DND-41 (cell line): Measurements from ENCODE around the gene PSG4.
"Not testable (repeated sequence)": the region's sequence is repeated elsewhere in the genome, so short reads cannot be mapped to it uniquely, and the experiment has no call there.

ENCODE experiments used
- ATAC-seq: fragments of 200-7000 bp; cut with Tn5 transposase; 3 replicates; pipeline ENCODE4 v1.9.1; 2021; ENCODE audit warnings: low read depth; ENCODE audit not compliant: insufficient read depth
- DNase-seq: peaks from one replicate; pipeline ENCODE4 v3.0.0-alpha.2; 2020
- H2AFZ ChIP-seq: 2 replicates; pipeline ENCODE4 v1.6.0; 2012; ENCODE audit warnings: low read depth, low read length
- H3K27ac ChIP-seq: 2 replicates; pipeline ENCODE4 v1.5.1; 2012; ENCODE audit warnings: low read length, inconsistent platforms
- H3K27me3 ChIP-seq: fragments of 200-600 bp; sonication (generic); 2 replicates; pipeline ENCODE4 v1.6.0; 2012; ENCODE audit warnings: low read length, mild to moderate bottlenecking, inconsistent platforms; ENCODE audit not compliant: insufficient read depth, poor library complexity
- H3K36me3 ChIP-seq: 2 replicates; pipeline ENCODE4 v1.5.1; 2012; ENCODE audit warnings: low read length, inconsistent platforms; ENCODE audit not compliant: insufficient read depth
- H3K4me1 ChIP-seq: 2 replicates; pipeline ENCODE4 v1.5.1; 2012; ENCODE audit warnings: mild to moderate bottlenecking, low read length; ENCODE audit not compliant: insufficient read depth
- H3K4me2 ChIP-seq: 2 replicates; pipeline ENCODE4 v1.6.0; 2012; ENCODE audit warnings: mild to moderate bottlenecking, moderate library complexity, low read length, inconsistent platforms; ENCODE audit not compliant: insufficient read depth
- H3K4me3 ChIP-seq, 2 experiments: fragments of 200-600 bp in 1 of 2; shearing (Covaris generic) in 1 of 2; 2 replicates each; pipeline ENCODE4 v1.5.1; 2012 to 2016; ENCODE audit warnings: inconsistent platforms in 2 of 2, low read length in 2 of 2, mild to moderate bottlenecking in 2 of 2, low read depth in 1 of 2, moderate library complexity in 1 of 2
- H3K79me2 ChIP-seq: 2 replicates; pipeline ENCODE4 v1.6.0; 2012; ENCODE audit warnings: low read length, inconsistent platforms; ENCODE audit not compliant: insufficient read depth
- H3K9ac ChIP-seq: 2 replicates; pipeline ENCODE4 v1.6.0; 2012; ENCODE audit warnings: low read depth, mild to moderate bottlenecking, inconsistent platforms, low read length, moderate library complexity
- H3K9me3 ChIP-seq: 2 replicates; pipeline ENCODE4 v1.5.1; 2012; ENCODE audit warnings: low read length, moderate library complexity, mild to moderate bottlenecking, inconsistent platforms; ENCODE audit not compliant: insufficient read depth, severe bottlenecking
- H4K20me1 ChIP-seq: 2 replicates; pipeline ENCODE4 v1.6.0; 2012; ENCODE audit warnings: low read length; ENCODE audit not compliant: insufficient read depth

PSG4 gene

GRCh38 chr19:43205471-43206105 is at the start of gene PSG4:
Gene PSG4 (minus strand): TSS chr19:43205638. CDS start chr19:43205536, 102 bp downstream.
- H3K36me3 ChIP-seq, H3K9ac ChIP-seq, H2AFZ ChIP-seq, H4K20me1 ChIP-seq, H3K27me3 ChIP-seq, H3K9me3 ChIP-seq, H3K27ac ChIP-seq, ATAC-seq, DNase-seq, H3K4me2 ChIP-seq, H3K4me1 ChIP-seq, H3K79me2 ChIP-seq, H3K4me3 ChIP-seq: not testable (repeated sequence)

GRCh38 chr19:43251428-43251827 is 46.0 kb upstream of the PSG4 start:
- H3K79me2 ChIP-seq, H3K4me2 ChIP-seq, H2AFZ ChIP-seq, ATAC-seq, H3K36me3 ChIP-seq, H3K9ac ChIP-seq, H4K20me1 ChIP-seq, H3K4me3 ChIP-seq, H3K4me1 ChIP-seq, H3K27ac ChIP-seq, H3K9me3 ChIP-seq, DNase-seq, H3K27me3 ChIP-seq: not testable (repeated sequence)

GRCh38 chr19:43250296-43250695 is 44.9 kb upstream of the PSG4 start:
- not testable (repeated sequence) for ATAC-seq, H3K4me2 ChIP-seq, H3K36me3 ChIP-seq, H4K20me1 ChIP-seq, H3K9me3 ChIP-seq, H3K4me1 ChIP-seq, H3K9ac ChIP-seq, H3K4me3 ChIP-seq, H2AFZ ChIP-seq, H3K27ac ChIP-seq, DNase-seq, H3K27me3 ChIP-seq, H3K79me2 ChIP-seq

GRCh38 chr19:43248635-43249002 is 43.2 kb upstream of the PSG4 start:
- H3K9ac ChIP-seq, DNase-seq, H2AFZ ChIP-seq, H3K9me3 ChIP-seq, H3K79me2 ChIP-seq, H3K36me3 ChIP-seq, H3K4me2 ChIP-seq, H3K4me1 ChIP-seq, H3K27me3 ChIP-seq, H3K27ac ChIP-seq, H3K4me3 ChIP-seq, ATAC-seq, H4K20me1 ChIP-seq: not testable (repeated sequence)

- not testable (repeated sequence) for H3K4me3 ChIP-seq, H3K9ac ChIP-seq, DNase-seq, H3K27me3 ChIP-seq, H3K4me1 ChIP-seq, H4K20me1 ChIP-seq, ATAC-seq, H3K4me2 ChIP-seq, H2AFZ ChIP-seq, H3K79me2 ChIP-seq, H3K9me3 ChIP-seq, H3K36me3 ChIP-seq, H3K27ac ChIP-seq
Observed at GRCh38 chr19:43247243-43247880, 41.9 kb upstream of the PSG4 start.

- H3K27me3 ChIP-seq, H3K79me2 ChIP-seq, H3K27ac ChIP-seq, H3K4me3 ChIP-seq, H3K9ac ChIP-seq, H3K9me3 ChIP-seq, H3K4me1 ChIP-seq, H2AFZ ChIP-seq, H4K20me1 ChIP-seq, H3K36me3 ChIP-seq, DNase-seq, H3K4me2 ChIP-seq, ATAC-seq: not testable (repeated sequence)
Observed at GRCh38 chr19:43245848-43246247, 40.4 kb upstream of the PSG4 start.

- not testable (repeated sequence) for H3K9ac ChIP-seq, H3K79me2 ChIP-seq, H3K4me3 ChIP-seq, H4K20me1 ChIP-seq, H3K9me3 ChIP-seq, H3K27ac ChIP-seq, H3K4me1 ChIP-seq, H3K36me3 ChIP-seq, H3K4me2 ChIP-seq, ATAC-seq, DNase-seq, H2AFZ ChIP-seq, H3K27me3 ChIP-seq
Observed at GRCh38 chr19:43242211-43242610, 36.8 kb upstream of the PSG4 start.

- H3K79me2 ChIP-seq, H4K20me1 ChIP-seq, H3K4me2 ChIP-seq, H2AFZ ChIP-seq, H3K27me3 ChIP-seq, H3K4me3 ChIP-seq, H3K4me1 ChIP-seq, ATAC-seq, DNase-seq, H3K36me3 ChIP-seq, H3K27ac ChIP-seq, H3K9me3 ChIP-seq, H3K9ac ChIP-seq: not testable (repeated sequence)
Observed at GRCh38 chr19:43238213-43238612, 32.8 kb upstream of the PSG4 start.
